AG09309 (cell line): Measurements from ENCODE around the gene SHISAL1.

Experiments
- DNase-seq: peaks from one replicate; pipeline ENCODE4 v3.0.0-alpha.2; 2010; ENCODE audit warnings: low read depth
- H3K4me3 ChIP-seq: 2 replicates; pipeline ENCODE4 v1.5.1; 2011; ENCODE audit warnings: mild to moderate bottlenecking, low read depth, low read length, moderate library complexity; ENCODE audit not compliant: control insufficient read depth
- TF ChIP-seq, protein P1 (sequence below): IDR thresholded peaks from 2 replicates; pipeline ENCODE4 v1.5.1; 2011; ENCODE audit warnings: mild to moderate bottlenecking, low read depth, low read length, inconsistent platforms; ENCODE audit not compliant: insufficient read depth, control insufficient read depth; ENCODE audit errors: missing control alignments

SHISAL1 gene

GRCh38 chr22:44196731-44197131 lies 116.0 kb downstream of the SHISAL1 start:
- DNase-seq = no peak
- TF ChIP-seq, protein P1, sequence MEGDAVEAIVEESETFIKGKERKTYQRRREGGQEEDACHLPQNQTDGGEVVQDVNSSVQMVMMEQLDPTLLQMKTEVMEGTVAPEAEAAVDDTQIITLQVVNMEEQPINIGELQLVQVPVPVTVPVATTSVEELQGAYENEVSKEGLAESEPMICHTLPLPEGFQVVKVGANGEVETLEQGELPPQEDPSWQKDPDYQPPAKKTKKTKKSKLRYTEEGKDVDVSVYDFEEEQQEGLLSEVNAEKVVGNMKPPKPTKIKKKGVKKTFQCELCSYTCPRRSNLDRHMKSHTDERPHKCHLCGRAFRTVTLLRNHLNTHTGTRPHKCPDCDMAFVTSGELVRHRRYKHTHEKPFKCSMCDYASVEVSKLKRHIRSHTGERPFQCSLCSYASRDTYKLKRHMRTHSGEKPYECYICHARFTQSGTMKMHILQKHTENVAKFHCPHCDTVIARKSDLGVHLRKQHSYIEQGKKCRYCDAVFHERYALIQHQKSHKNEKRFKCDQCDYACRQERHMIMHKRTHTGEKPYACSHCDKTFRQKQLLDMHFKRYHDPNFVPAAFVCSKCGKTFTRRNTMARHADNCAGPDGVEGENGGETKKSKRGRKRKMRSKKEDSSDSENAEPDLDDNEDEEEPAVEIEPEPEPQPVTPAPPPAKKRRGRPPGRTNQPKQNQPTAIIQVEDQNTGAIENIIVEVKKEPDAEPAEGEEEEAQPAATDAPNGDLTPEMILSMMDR = no peak
- no peak overlapping the region for H3K4me3 ChIP-seq

GRCh38 chr22:44196241-44196640 lies 116.5 kb downstream of the SHISAL1 start:
- TF ChIP-seq, protein P1 = no peak
- no peak overlapping the region for H3K4me3 ChIP-seq
- no peak for DNase-seq

- H3K4me3 ChIP-seq = no peak overlapping the region
- DNase-seq = no peak
- TF ChIP-seq, protein P1 = no peak
Measured at GRCh38 chr22:44195189-44195871, 117.4 kb downstream of the SHISAL1 start.

DNA sequence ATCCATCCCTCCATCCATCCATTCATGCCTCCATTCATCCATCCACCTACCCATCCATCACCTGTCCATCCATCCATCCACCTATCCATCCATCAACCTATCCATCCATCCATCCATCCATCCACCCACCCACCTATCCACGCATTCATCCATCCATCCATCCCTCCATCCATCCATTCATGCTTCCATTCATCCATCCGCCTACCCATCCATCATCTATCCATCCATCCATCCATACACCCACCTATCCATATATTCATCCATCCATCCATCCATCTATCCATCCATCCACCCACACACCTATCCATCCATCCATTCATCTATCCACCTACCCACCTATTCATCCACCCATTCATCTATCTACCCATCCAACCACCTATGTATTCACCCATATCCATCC lies 118.2 kb downstream of the SHISAL1 start:
- no peak overlapping the region for H3K4me3 ChIP-seq
- TF ChIP-seq, protein P1 = no peak
- DNase-seq = no peak
